ENCODE measurements around the gene DUS2. TPM values are rescaled to one million over a fixed set of nuclear protein-coding genes. Genes with fewer than 3 reads are reported as not detected.

DUS2 gene
- total and polyA plus RNA-seq, 8 donors = 0.45 to 27.5 (median 12.1) TPM

GRCh38 chr16:67986949-67987348 lies 36.1 kb upstream of the DUS2 start:
- no peaks in the 10 kb centered on the region for H3K9me3 ChIP-seq
- no peaks in the 10 kb centered on the region for H3K36me3 ChIP-seq
- H3K4me3 ChIP-seq = no peak overlapping the region
- DNase-seq = no peak
- no peak overlapping the region for H3K27ac ChIP-seq
- intact Hi-C loops (cut with DNase I; ENCODE audit: low total_unique reads) = no loop called here
- no peaks in the 10 kb centered on the region for H3K27me3 ChIP-seq
- WGBS, 5 donors = 78 to 87% (median 87%) methylated on average over 5 of the region's 5 CpGs
- TF ChIP-seq, protein P1, sequence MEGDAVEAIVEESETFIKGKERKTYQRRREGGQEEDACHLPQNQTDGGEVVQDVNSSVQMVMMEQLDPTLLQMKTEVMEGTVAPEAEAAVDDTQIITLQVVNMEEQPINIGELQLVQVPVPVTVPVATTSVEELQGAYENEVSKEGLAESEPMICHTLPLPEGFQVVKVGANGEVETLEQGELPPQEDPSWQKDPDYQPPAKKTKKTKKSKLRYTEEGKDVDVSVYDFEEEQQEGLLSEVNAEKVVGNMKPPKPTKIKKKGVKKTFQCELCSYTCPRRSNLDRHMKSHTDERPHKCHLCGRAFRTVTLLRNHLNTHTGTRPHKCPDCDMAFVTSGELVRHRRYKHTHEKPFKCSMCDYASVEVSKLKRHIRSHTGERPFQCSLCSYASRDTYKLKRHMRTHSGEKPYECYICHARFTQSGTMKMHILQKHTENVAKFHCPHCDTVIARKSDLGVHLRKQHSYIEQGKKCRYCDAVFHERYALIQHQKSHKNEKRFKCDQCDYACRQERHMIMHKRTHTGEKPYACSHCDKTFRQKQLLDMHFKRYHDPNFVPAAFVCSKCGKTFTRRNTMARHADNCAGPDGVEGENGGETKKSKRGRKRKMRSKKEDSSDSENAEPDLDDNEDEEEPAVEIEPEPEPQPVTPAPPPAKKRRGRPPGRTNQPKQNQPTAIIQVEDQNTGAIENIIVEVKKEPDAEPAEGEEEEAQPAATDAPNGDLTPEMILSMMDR (IDR thresholded peaks at IDR 0.05) = no peak
- no peak for TF ChIP-seq POLR2AphosphoS5 (IDR thresholded peaks at IDR 0.05)
- TF ChIP-seq POLR2A (IDR thresholded peaks at IDR 0.05) = no peak
- TF ChIP-seq EP300 (IDR thresholded peaks at IDR 0.05) = no peak
- H3K4me1 ChIP-seq = peaks cover 0 to 20% (median 6%) of the 10 kb centered on the region in 4 donors

GRCh38 chr16:67987460-67988160 lies 35.5 kb upstream of the DUS2 start:
- TF ChIP-seq EP300 (IDR thresholded peaks at IDR 0.05) = no peak
- Histone ChIP-seq H3K4me1 (peaks cover 0 to 21% (median 6%) of the 10 kb centered on the region in 4 donors), H3K27me3 (no peaks in the 10 kb centered on the region), H3K36me3 (no peaks in the 10 kb centered on the region), H3K9me3 (no peaks in the 10 kb centered on the region), H3K4me3 (no peak overlapping the region), H3K27ac (peak overlapping the region in 1 of 5 donors; percentile 60)
- whole genome bisulfite sequencing, 5 donors = 67 to 77% (median 74%) methylated on average over 11 of the region's 11 CpGs
- intact Hi-C loops (cut with DNase I; ENCODE audit: low total_unique reads) = no loop called here
- DNase-seq = no peak

DNA sequence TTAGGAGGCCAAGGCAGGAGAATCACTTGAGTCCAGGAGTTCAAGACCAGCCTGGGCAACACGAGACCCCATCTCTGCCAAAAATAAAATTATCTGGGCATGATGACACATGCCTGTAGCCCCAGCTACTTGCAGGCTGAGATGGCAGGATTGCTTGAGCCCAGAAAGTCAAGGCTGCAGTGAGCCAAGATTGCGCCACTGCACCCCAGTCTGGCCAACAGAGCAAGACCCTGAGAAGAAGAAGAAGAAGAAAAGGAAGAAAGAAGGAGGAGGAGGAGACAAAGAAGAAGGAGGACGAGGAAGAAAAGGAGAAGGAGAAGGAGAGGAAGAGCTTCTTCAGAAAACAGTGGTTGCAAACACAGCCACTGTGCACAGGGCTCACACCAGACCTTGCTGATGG lies 34.4 kb upstream of the DUS2 start:
- H3K4me1 ChIP-seq = peaks cover 9 to 29% (median 17%) of the 10 kb centered on the region in 4 donors
- H3K36me3 ChIP-seq = no peaks in the 10 kb centered on the region
- intact Hi-C loops (cut with DNase I; ENCODE audit: low total_unique reads) = no loop called here
- DNase-seq = no peak
- no peak overlapping the region for H3K27ac ChIP-seq
- no peaks in the 10 kb centered on the region for H3K27me3 ChIP-seq
- 74 to 84% (median 79%) methylated on average over 3 of the region's 3 CpGs for WGBS, 5 donors
- TF ChIP-seq, protein P1 (IDR thresholded peaks at IDR 0.05) = no peak
- TF ChIP-seq POLR2A (IDR thresholded peaks at IDR 0.05) = no peak
- no peak for TF ChIP-seq EP300 (IDR thresholded peaks at IDR 0.05)
- TF ChIP-seq POLR2AphosphoS5 (IDR thresholded peaks at IDR 0.05) = no peak
- H3K4me3 ChIP-seq = no peak overlapping the region
- no peaks in the 10 kb centered on the region for H3K9me3 ChIP-seq

DNA sequence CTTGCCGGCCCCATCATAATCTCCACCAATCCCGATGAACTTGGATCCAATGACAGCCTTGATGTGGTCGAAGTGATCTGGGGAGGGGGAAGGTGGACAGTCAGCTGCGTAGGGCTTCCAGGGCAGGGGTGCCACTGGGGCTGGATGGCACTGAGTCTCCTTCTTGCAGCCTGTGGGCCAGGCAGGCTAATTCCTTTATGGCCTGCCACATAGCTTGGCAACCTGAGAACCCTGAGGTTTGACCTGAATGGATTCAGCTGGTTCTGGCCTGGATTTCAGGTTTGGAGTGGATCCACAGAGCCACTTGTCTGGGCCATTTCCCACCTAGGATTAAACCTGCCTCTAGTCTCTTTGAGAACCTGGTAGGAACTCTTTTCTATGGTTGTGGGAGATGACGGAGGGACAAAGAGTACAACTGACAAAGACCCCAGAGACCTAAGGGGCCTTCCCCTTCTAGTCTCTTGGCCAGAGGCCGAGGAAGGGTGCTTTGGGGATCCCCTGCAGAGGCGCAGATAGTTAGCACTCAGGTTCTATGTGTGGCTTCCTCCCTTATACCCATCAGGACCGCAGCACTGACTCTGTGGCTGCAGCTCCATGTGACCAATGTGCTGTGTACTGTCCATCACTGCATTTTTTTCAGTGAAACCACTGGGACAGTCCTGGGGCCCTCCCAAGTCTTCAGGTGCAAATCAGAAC lies 33.6 kb upstream of the DUS2 start:
- no peaks in the 10 kb centered on the region for H3K36me3 ChIP-seq
- peaks cover 11 to 28% (median 19%) of the 10 kb centered on the region in 4 donors for H3K4me1 ChIP-seq
- no peaks in the 10 kb centered on the region for H3K9me3 ChIP-seq
- no peak for DNase-seq
- H3K4me3 ChIP-seq = no peak overlapping the region
- no peak overlapping the region for H3K27ac ChIP-seq
- no peaks in the 10 kb centered on the region for H3K27me3 ChIP-seq
- no peak for TF ChIP-seq POLR2A (IDR thresholded peaks at IDR 0.05)
- TF ChIP-seq EP300 (IDR thresholded peaks at IDR 0.05) = no peak
- no peak for TF ChIP-seq POLR2AphosphoS5 (IDR thresholded peaks at IDR 0.05)
- TF ChIP-seq, protein P1 (IDR thresholded peaks at IDR 0.05) = no peak
- WGBS, 5 donors = 74 to 85% (median 81%) methylated on average over 7 to 8 of the region's 8 CpGs
- intact Hi-C loops (cut with DNase I; ENCODE audit: low total_unique reads) = loop anchor here (5.0 kb wide), 1 partner anchor 48 kb away; no protein-coding TSS in a partner anchor

Measured in stomach (tissue), 9 donors.